IMR-90 (cell line): ENCODE measurements around the gene MTHFD2. TPM values are rescaled to one million over a fixed set of nuclear protein-coding genes. Genes with fewer than 3 reads are reported as not detected.

Source experiments
- ATAC-seq: fragments of 200-7000 bp; cut with Tn5 transposase; 2 replicates; pipeline ENCODE4 v1.9.1; 2020; ENCODE audit warnings: low read depth, mild to moderate bottlenecking, moderate library complexity
- BruUV-seq: library from RNA; stranded (reverse); fragments of 400-500 nt; replicated peaks from 2 replicates; lab custom pipeline; 2021; lab: Mats Ljungman, UMichigan
- CTCF ChIA-PET: fragments of 300-600 bp; formaldehyde crosslinking; extraction: SDS; loops from one replicate; lab custom pipeline; 2021; ENCODE audit warnings: antibody characterized with exemption; lab: Yijun Ruan, JAX
- POLR2A ChIA-PET: fragments of 300-600 bp; sonication (Branson Sonifier 250); formaldehyde crosslinking; loops from one replicate; lab custom pipeline; 2022; ENCODE audit warnings: antibody characterized with exemption; ENCODE audit not compliant: unreplicated experiment; lab: Charles Lee
- DNase-seq: peaks from one replicate; pipeline ENCODE4 v3.0.0; 2013
- H2AFZ ChIP-seq: replicated peaks from 2 replicates; pipeline ENCODE3; 2013; ENCODE audit warnings: low read length, mild to moderate bottlenecking; ENCODE audit not compliant: poor library complexity
- H2AK5ac ChIP-seq: 2 replicates; pipeline ENCODE4 v1.6.1; 2013; ENCODE audit warnings: low read depth, low read length, inconsistent platforms
- H2AK9ac ChIP-seq: replicated peaks from 2 replicates; pipeline ENCODE3; 2013; ENCODE audit warnings: mild to moderate bottlenecking, low read depth, low read length, moderate library complexity; ENCODE audit not compliant: poor library complexity
- H2BK120ac ChIP-seq: 2 replicates; pipeline ENCODE4 v1.6.1; 2013; ENCODE audit warnings: low read depth, low read length, inconsistent platforms
- H2BK15ac ChIP-seq: 3 replicates; pipeline ENCODE4 v1.6.1; 2013; ENCODE audit warnings: low read depth, low read length, inconsistent platforms
- H2BK20ac ChIP-seq: 2 replicates; pipeline ENCODE4 v1.6.1; 2013; ENCODE audit warnings: low read depth, mild to moderate bottlenecking, inconsistent platforms, low read length, moderate library complexity
- H2BK5ac ChIP-seq: 2 replicates; pipeline ENCODE4 v1.6.1; 2013; ENCODE audit warnings: mild to moderate bottlenecking, low read depth, low read length, inconsistent platforms; ENCODE audit not compliant: poor library complexity, severe bottlenecking
- H3K14ac ChIP-seq: replicated peaks from 2 replicates; pipeline ENCODE4 v1.6.1; 2013; ENCODE audit warnings: low read depth, low read length, inconsistent platforms
- H3K18ac ChIP-seq: 2 replicates; pipeline ENCODE4 v1.6.1; 2013; ENCODE audit warnings: low read depth, low read length, control low read depth
- H3K23ac ChIP-seq: 2 replicates; pipeline ENCODE4 v1.6.1; 2013; ENCODE audit warnings: low read depth, low read length, inconsistent platforms
- H3K27ac ChIP-seq: 2 replicates; pipeline ENCODE4 v1.5.1; 2013; ENCODE audit warnings: mild to moderate bottlenecking, control low read depth, low read length; ENCODE audit not compliant: insufficient read depth
- H3K27me3 ChIP-seq: 2 replicates; pipeline ENCODE4 v1.6.1; 2013; ENCODE audit warnings: low read length; ENCODE audit not compliant: control insufficient read depth, insufficient read depth
- H3K36me3 ChIP-seq: 2 replicates; pipeline ENCODE4 v1.6.1; 2013; ENCODE audit warnings: low read length, mixed read lengths; ENCODE audit not compliant: control insufficient read depth, insufficient read depth
- H3K4ac ChIP-seq: 2 replicates; pipeline ENCODE4 v1.6.1; 2013; ENCODE audit warnings: low read depth, low read length, inconsistent platforms
- H3K4me1 ChIP-seq: 2 replicates; pipeline ENCODE4 v1.6.1; 2013; ENCODE audit warnings: low read length, mixed read lengths; ENCODE audit not compliant: control insufficient read depth, insufficient read depth
- H3K4me2 ChIP-seq: 2 replicates; pipeline ENCODE4 v1.6.1; 2013; ENCODE audit warnings: low read depth, mild to moderate bottlenecking, control low read depth, low read length, moderate library complexity
- H3K4me3 ChIP-seq: 2 replicates; pipeline ENCODE4 v1.5.1; 2013; ENCODE audit warnings: low read depth, mild to moderate bottlenecking, control low read depth, low read length, moderate library complexity; ENCODE audit not compliant: insufficient read depth
- H3K56ac ChIP-seq: 2 replicates; pipeline ENCODE4 v1.6.1; 2013; ENCODE audit warnings: low read length, inconsistent platforms; ENCODE audit not compliant: insufficient read depth; ENCODE audit errors: extremely low read depth
- H3K79me1 ChIP-seq, 2 experiments: 2 replicates each; pipeline ENCODE4 v1.6.1; 2013; ENCODE audit warnings: low read length in 2 of 2, inconsistent platforms in 1 of 2, low read depth in 1 of 2
- H3K9ac ChIP-seq: 2 replicates; pipeline ENCODE4 v1.6.1; 2013; ENCODE audit warnings: low read depth, low read length, control low read depth
- H3K9me1 ChIP-seq: 2 replicates; pipeline ENCODE4 v1.6.1; 2013; ENCODE audit warnings: low read length, inconsistent platforms; ENCODE audit not compliant: insufficient read depth
- H3K9me3 ChIP-seq: 2 replicates; pipeline ENCODE4 v1.6.1; 2013; ENCODE audit warnings: low read length; ENCODE audit not compliant: control insufficient read depth, insufficient read depth
- H4K20me1 ChIP-seq: 2 replicates; pipeline ENCODE4 v1.6.1; 2013; ENCODE audit warnings: low read length, inconsistent platforms; ENCODE audit not compliant: insufficient read depth
- H4K5ac ChIP-seq: 2 replicates; pipeline ENCODE4 v1.6.1; 2013; ENCODE audit warnings: mild to moderate bottlenecking, low read depth, low read length, control low read depth
- H4K8ac ChIP-seq, 2 experiments: 2 replicates each; pipeline ENCODE4 v1.6.1; 2013; ENCODE audit warnings: low read depth in 2 of 2, low read length in 2 of 2, control low read depth in 1 of 2, inconsistent platforms in 1 of 2
- H4K91ac ChIP-seq: 2 replicates; pipeline ENCODE4 v1.6.1; 2013; ENCODE audit warnings: low read depth, low read length, inconsistent platforms; ENCODE audit not compliant: insufficient read depth
- BHLHE40 ChIP-seq: fragments of 150-350 bp; IDR thresholded peaks from 2 replicates; pipeline ENCODE4 v1.6.1; 2016; ENCODE audit warnings: mild to moderate bottlenecking, low read depth, low read length
- CHD1 ChIP-seq: IDR thresholded peaks from 2 replicates; pipeline ENCODE4 v1.6.1; 2012; ENCODE audit warnings: low read depth, low read length, improper control_type of control experiment
- FOS ChIP-seq: fragments of 150-350 bp; IDR thresholded peaks from 2 replicates; pipeline ENCODE4 v1.6.1; 2016; ENCODE audit warnings: low read depth, low read length
- MAFK ChIP-seq: IDR thresholded peaks from 2 replicates; pipeline ENCODE4 v1.6.1; 2012; ENCODE audit warnings: low read depth, low read length, improper control_type of control experiment
- MAZ ChIP-seq: IDR thresholded peaks from 2 replicates; pipeline ENCODE4 v1.6.1; 2012; ENCODE audit warnings: low read depth, mild to moderate bottlenecking, low read length, improper control_type of control experiment, moderate library complexity, borderline replicate concordance
- MXI1 ChIP-seq: IDR thresholded peaks from 2 replicates; pipeline ENCODE4 v1.6.1; 2012; ENCODE audit warnings: low read depth, mild to moderate bottlenecking, low read length, moderate library complexity, borderline replicate concordance
- NFE2L2 ChIP-seq: fragments of 150-350 bp; IDR thresholded peaks from 2 replicates; pipeline ENCODE4 v1.6.1; 2016; ENCODE audit warnings: low read depth, mild to moderate bottlenecking, low read length
- POLR2A ChIP-seq: IDR thresholded peaks from 2 replicates; pipeline ENCODE4 v1.6.1; 2012; ENCODE audit warnings: mild to moderate bottlenecking, low read depth, low read length
- RCOR1 ChIP-seq: IDR thresholded peaks from 2 replicates; pipeline ENCODE4 v1.6.1; 2012; ENCODE audit warnings: mild to moderate bottlenecking, low read length, improper control_type of control experiment; ENCODE audit not compliant: insufficient replicate concordance
- RFX5 ChIP-seq: IDR thresholded peaks from 2 replicates; pipeline ENCODE4 v1.8.0; 2012; ENCODE audit warnings: low read depth, mild to moderate bottlenecking, low read length, moderate library complexity
- SMC3 ChIP-seq: fragments of 150-350 bp; IDR thresholded peaks from 2 replicates; pipeline ENCODE4 v1.6.1; 2016; ENCODE audit warnings: low read depth, mild to moderate bottlenecking, antibody characterized with exemption, low read length, moderate library complexity
- WGBS, 2 experiments: methylation state at CpG; one replicate each; pipeline versions ENCODE4 v1.1.5 to v1.1.7; 2013; ENCODE audit warnings: missing lambda C conversion rate in 2 of 2; ENCODE audit not compliant: insufficient read length in 1 of 2; ENCODE audit errors: extremely low coverage in 2 of 2; 5-methylcytosine and 5-hydroxymethylcytosine counted together
- dilution Hi-C: fragments of 300-500 bp; cut with HindIII; formaldehyde crosslinking; loops from one replicate; pipeline ENCODE4 v1.14.3; 2018; ENCODE audit warnings: low sequenced_read_pairs; ENCODE audit not compliant: unreplicated experiment
- in situ Hi-C: fragments of 300-500 bp; cut with MboI; formaldehyde crosslinking; loops from 3 replicates; pipeline ENCODE4 v1.14.3; 2019; ENCODE audit warnings: low sequenced_read_pairs, inconsistent platforms, mixed read lengths
- intact Hi-C: fragments of 100-400 bp; cut with micrococcal nuclease; formaldehyde crosslinking; loops from 2 replicates; pipeline ENCODE4 v1.10.0; 2022
- polyA plus RNA-seq, 3 experiments: library from polyadenylated mRNA; depleted of rRNA; stranded (reverse); fragments of >200 nt; gene quantifications; 2 replicates each; pipeline ENCODE4 v1.2.3, GENCODE V29; 2012; ENCODE audit warnings: low replicate concordance in 1 of 3
- total RNA-seq: library from RNA; depleted of rRNA; stranded (reverse); fragments of >200 nt; gene quantifications from 2 replicates; pipeline ENCODE4 v1.2.3, GENCODE V29; 2012
- TF ChIP-seq, protein P1 (sequence below): conservative IDR thresholded peaks from 2 replicates; pipeline ENCODE4 v1.5.1; 2012; ENCODE audit warnings: mild to moderate bottlenecking, low read depth, low read length, improper control_type of control experiment
- TF ChIP-seq, protein P2 (sequence below): fragments of 150-350 bp; IDR thresholded peaks from 2 replicates; pipeline ENCODE4 v1.6.1; 2017; ENCODE audit warnings: mild to moderate bottlenecking, antibody characterized with exemption, low read length, low read depth
- TF ChIP-seq, protein P3 (sequence below): fragments of 150-350 bp; IDR thresholded peaks from 2 replicates; pipeline ENCODE4 v1.6.1; 2016; ENCODE audit warnings: low read depth, mild to moderate bottlenecking, low read length, moderate library complexity, borderline replicate concordance

MTHFD2 gene
- total and polyA plus RNA-seq, 2 of the 4 experiments (the other 2 are of a cell fraction), result 66.8 to 122 TPM

DNA sequence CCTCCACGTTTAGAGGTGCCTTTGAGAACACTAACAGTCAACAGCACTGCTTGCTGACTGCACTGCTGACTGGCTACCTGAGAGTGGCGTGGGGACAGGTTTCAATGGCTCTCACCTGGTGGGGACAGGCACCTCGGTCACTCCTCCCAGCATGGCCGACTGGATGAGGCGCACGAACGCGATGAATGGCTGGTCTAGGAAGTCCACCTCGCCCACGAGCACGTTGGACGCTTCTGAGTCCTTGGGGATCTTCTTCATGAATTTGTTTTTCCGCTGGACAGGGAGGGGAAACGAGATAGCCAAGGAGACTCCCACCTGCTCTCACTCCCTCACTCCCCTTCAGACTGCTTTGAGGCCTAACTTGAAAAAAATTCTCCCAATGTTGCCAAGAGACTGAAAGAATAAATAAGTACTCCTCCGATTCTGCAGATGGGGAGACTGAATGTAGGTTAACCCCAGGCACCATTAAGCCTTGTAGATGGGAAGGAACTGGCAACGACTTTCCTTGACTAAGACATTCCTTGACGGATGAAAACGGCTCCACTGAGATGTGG, 57.3 kb downstream of the MTHFD2 start:
- no TSS peak for BruUV-seq
- no peak overlapping the region for H3K23ac ChIP-seq
- H4K20me1 ChIP-seq, result no peaks in the 10 kb centered on the region
- H3K9me3 ChIP-seq, result no peaks in the 10 kb centered on the region
- in situ Hi-C loops (no loop called here), dilution Hi-C loops (no loop called here), intact Hi-C loops (no loop called here)
- H3K27me3 ChIP-seq, result peaks cover 52% of the 10 kb centered on the region
- H3K4me1 ChIP-seq, result no peaks in the 10 kb centered on the region
- no peak overlapping the region for H3K9ac ChIP-seq
- no peak overlapping the region for H2BK15ac ChIP-seq
- H3K56ac ChIP-seq, result no peak overlapping the region
- H2BK20ac ChIP-seq, result no peak overlapping the region
- peak overlapping the region; percentile 21 for H2AFZ ChIP-seq
- H3K18ac ChIP-seq, result no peak overlapping the region
- H3K27ac ChIP-seq, result no peak overlapping the region
- no peak overlapping the region for H3K4me2 ChIP-seq
- WGBS, 2 experiments, result 93% methylated on average over 9 of the region's 18 CpGs; no CpG with 5 or more reads in 1 of the 2 experiments
- no peak overlapping the region for H4K8ac ChIP-seq
- no peak overlapping the region for H2AK9ac ChIP-seq
- TF ChIP-seq CHD1 (no peak), FOS (no peak), POLR2A (no peak), SMC3 (no peak), BHLHE40 (no peak), MAFK (no peak), MAZ (no peak), MXI1 (no peak), RFX5 (no peak), NFE2L2 (no peak), RCOR1 (no peak)
- TF ChIP-seq, protein P1, sequence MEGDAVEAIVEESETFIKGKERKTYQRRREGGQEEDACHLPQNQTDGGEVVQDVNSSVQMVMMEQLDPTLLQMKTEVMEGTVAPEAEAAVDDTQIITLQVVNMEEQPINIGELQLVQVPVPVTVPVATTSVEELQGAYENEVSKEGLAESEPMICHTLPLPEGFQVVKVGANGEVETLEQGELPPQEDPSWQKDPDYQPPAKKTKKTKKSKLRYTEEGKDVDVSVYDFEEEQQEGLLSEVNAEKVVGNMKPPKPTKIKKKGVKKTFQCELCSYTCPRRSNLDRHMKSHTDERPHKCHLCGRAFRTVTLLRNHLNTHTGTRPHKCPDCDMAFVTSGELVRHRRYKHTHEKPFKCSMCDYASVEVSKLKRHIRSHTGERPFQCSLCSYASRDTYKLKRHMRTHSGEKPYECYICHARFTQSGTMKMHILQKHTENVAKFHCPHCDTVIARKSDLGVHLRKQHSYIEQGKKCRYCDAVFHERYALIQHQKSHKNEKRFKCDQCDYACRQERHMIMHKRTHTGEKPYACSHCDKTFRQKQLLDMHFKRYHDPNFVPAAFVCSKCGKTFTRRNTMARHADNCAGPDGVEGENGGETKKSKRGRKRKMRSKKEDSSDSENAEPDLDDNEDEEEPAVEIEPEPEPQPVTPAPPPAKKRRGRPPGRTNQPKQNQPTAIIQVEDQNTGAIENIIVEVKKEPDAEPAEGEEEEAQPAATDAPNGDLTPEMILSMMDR, result no peak
- TF ChIP-seq, protein P2, sequence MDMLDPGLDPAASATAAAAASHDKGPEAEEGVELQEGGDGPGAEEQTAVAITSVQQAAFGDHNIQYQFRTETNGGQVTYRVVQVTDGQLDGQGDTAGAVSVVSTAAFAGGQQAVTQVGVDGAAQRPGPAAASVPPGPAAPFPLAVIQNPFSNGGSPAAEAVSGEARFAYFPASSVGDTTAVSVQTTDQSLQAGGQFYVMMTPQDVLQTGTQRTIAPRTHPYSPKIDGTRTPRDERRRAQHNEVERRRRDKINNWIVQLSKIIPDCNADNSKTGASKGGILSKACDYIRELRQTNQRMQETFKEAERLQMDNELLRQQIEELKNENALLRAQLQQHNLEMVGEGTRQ, result no peak
- TF ChIP-seq, protein P3, sequence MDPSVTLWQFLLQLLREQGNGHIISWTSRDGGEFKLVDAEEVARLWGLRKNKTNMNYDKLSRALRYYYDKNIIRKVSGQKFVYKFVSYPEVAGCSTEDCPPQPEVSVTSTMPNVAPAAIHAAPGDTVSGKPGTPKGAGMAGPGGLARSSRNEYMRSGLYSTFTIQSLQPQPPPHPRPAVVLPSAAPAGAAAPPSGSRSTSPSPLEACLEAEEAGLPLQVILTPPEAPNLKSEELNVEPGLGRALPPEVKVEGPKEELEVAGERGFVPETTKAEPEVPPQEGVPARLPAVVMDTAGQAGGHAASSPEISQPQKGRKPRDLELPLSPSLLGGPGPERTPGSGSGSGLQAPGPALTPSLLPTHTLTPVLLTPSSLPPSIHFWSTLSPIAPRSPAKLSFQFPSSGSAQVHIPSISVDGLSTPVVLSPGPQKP, result no peak
- DNase-seq, result no peak
- no peak overlapping the region for H2AK5ac ChIP-seq
- ATAC-seq, result no peak
- H4K5ac ChIP-seq, result no peak overlapping the region
- H2BK5ac ChIP-seq, result no peak overlapping the region
- POLR2A ChIA-PET, result no interaction called here
- CTCF ChIA-PET, result no interaction called here
- no peak overlapping the region for H3K4ac ChIP-seq
- H3K4me3 ChIP-seq, result no peak overlapping the region
- no peak overlapping the region for H2BK120ac ChIP-seq
- no peak overlapping the region for H4K91ac ChIP-seq
- H3K36me3 ChIP-seq, result no peaks in the 10 kb centered on the region
- H3K14ac ChIP-seq, result no peak overlapping the region
- no peaks in the 10 kb centered on the region for H3K79me1 ChIP-seq
- no peaks in the 10 kb centered on the region for H3K9me1 ChIP-seq
